Karpas-422 (cell line): ENCODE results near the gene BMP8A. TPM values are rescaled to one million over a fixed set of nuclear protein-coding genes. Genes with fewer than 3 reads are reported as not detected.
"Not testable (repeated sequence)": the region's sequence is repeated elsewhere in the genome, so short reads cannot be mapped to it uniquely, and the experiment has no call there.

Experiments
- DNase-seq: peaks from one replicate; pipeline ENCODE4 v3.0.0-alpha.2; 2015
- H2AFZ ChIP-seq: fragments of 200-600 bp; sonication (generic); 2 replicates; pipeline ENCODE4 v1.6.1; 2014; ENCODE audit warnings: antibody characterized with exemption, low read length, mixed read lengths
- H3K27ac ChIP-seq: fragments of 200-600 bp; sonication (generic); 2 replicates; pipeline ENCODE4 v1.5.1; 2014; ENCODE audit warnings: mild to moderate bottlenecking, low read length, moderate library complexity
- H3K27me3 ChIP-seq: fragments of 200-600 bp; sonication (generic); 2 replicates; pipeline ENCODE4 v1.6.1; 2014; ENCODE audit warnings: low read length, mixed read lengths
- H3K36me3 ChIP-seq: fragments of 200-600 bp; sonication (generic); 2 replicates; pipeline ENCODE4 v1.6.1; 2014; ENCODE audit warnings: low read length, mixed read lengths; ENCODE audit not compliant: insufficient read depth
- H3K4me1 ChIP-seq: fragments of 200-600 bp; sonication (generic); 2 replicates; pipeline ENCODE4 v1.6.1; 2014; ENCODE audit warnings: mild to moderate bottlenecking, low read length, mixed read lengths
- H3K4me2 ChIP-seq: fragments of 200-600 bp; sonication (generic); 2 replicates; pipeline ENCODE4 v1.6.1; 2014; ENCODE audit warnings: low read length, low read depth, mild to moderate bottlenecking; ENCODE audit not compliant: poor library complexity, severe bottlenecking
- H3K4me3 ChIP-seq: fragments of 200-600 bp; sonication (generic); 2 replicates; pipeline ENCODE4 v1.5.1; 2014; ENCODE audit warnings: mild to moderate bottlenecking, antibody characterized with exemption, low read length, mixed read lengths
- H3K79me2 ChIP-seq: fragments of 200-600 bp; sonication (generic); 2 replicates; pipeline ENCODE4 v1.6.1; 2014; ENCODE audit warnings: mild to moderate bottlenecking, low read length, mixed read lengths
- H3K9ac ChIP-seq: fragments of 200-600 bp; sonication (generic); 2 replicates; pipeline ENCODE4 v1.6.0; 2014; ENCODE audit warnings: low read length
- H3K9me2 ChIP-seq: fragments of 200-600 bp; sonication (generic), shearing (Covaris generic); replicated peaks from 2 replicates; pipeline ENCODE4 v1.6.0; 2014; ENCODE audit warnings: mild to moderate bottlenecking, low read length, moderate library complexity; ENCODE audit not compliant: insufficient read depth
- H3K9me3 ChIP-seq: fragments of 300-700, 200-600 bp; sonication (generic); 2 replicates; pipeline ENCODE4 v1.6.1; 2014; ENCODE audit warnings: low read length, mixed read lengths
- H4K20me1 ChIP-seq: fragments of 200-600 bp; sonication (generic); 2 replicates; pipeline ENCODE4 v1.6.1; 2014; ENCODE audit warnings: mild to moderate bottlenecking, antibody characterized with exemption, low read length, low read depth; ENCODE audit not compliant: insufficient read depth
- total RNA-seq: library from RNA; depleted of rRNA; stranded (reverse); fragments of >200 nt; shearing (Covaris generic); gene quantifications from 2 replicates; pipeline ENCODE4 v1.2.3, GENCODE V29; 2014; ENCODE audit warnings: low replicate concordance; rRNA removed

The BMP8A gene
- total RNA-seq = not detected in 2 replicates

- H3K4me3 ChIP-seq = no peak within 1 kb of the TSS
- no peak within 1 kb of the TSS for H3K4me2 ChIP-seq
- no peaks in the 10 kb centered on the region for H3K79me2 ChIP-seq
- no peaks in the 10 kb centered on the region for H3K9me2 ChIP-seq
- no peaks in the 10 kb centered on the region for H3K36me3 ChIP-seq
- H4K20me1 ChIP-seq = no peaks in the 10 kb centered on the region
- H3K9ac ChIP-seq = no peak within 1 kb of the TSS
- H3K4me1 ChIP-seq = no peaks in the 10 kb centered on the region
- H3K27me3 ChIP-seq = no peaks in the 10 kb centered on the region
- no peak within 1 kb of the TSS for H3K27ac ChIP-seq
- H2AFZ ChIP-seq = no peak within 1 kb of the TSS
- no peaks in the 10 kb centered on the region for H3K9me3 ChIP-seq
- no peak for DNase-seq
These were observed at the start of gene BMP8A for GRCh38 chr1:39491146-39491921. Gene BMP8A (plus strand): TSS chr1:39491636. CDS start chr1:39491992, 356 bp downstream.

GRCh38 chr1:39441797-39442196, 49.6 kb upstream of the BMP8A start:
- no peak overlapping the region for H3K27ac ChIP-seq
- no peaks in the 10 kb centered on the region for H3K36me3 ChIP-seq
- H3K9me3 ChIP-seq = no peaks in the 10 kb centered on the region
- no peaks in the 10 kb centered on the region for H3K27me3 ChIP-seq
- no peaks in the 10 kb centered on the region for H3K79me2 ChIP-seq
- no peak overlapping the region for H3K9ac ChIP-seq
- H3K4me2 ChIP-seq = no peak overlapping the region
- no peaks in the 10 kb centered on the region for H4K20me1 ChIP-seq
- H3K9me2 ChIP-seq = no peaks in the 10 kb centered on the region
- no peak overlapping the region for H2AFZ ChIP-seq
- no peaks in the 10 kb centered on the region for H3K4me1 ChIP-seq
- DNase-seq = no peak
- H3K4me3 ChIP-seq = no peak overlapping the region

- Histone ChIP-seq H3K4me2 (no peak overlapping the region), H3K9me2 (no peaks in the 10 kb centered on the region), H3K27ac (no peak overlapping the region), H3K9ac (no peak overlapping the region), H2AFZ (no peak overlapping the region), H3K4me3 (no peak overlapping the region), H3K4me1 (no peaks in the 10 kb centered on the region), H3K36me3 (no peaks in the 10 kb centered on the region), H3K27me3 (no peaks in the 10 kb centered on the region), H3K9me3 (no peaks in the 10 kb centered on the region), H3K79me2 (no peaks in the 10 kb centered on the region), H4K20me1 (no peaks in the 10 kb centered on the region)
- DNase-seq = no peak
These were observed 45.9 kb upstream of the BMP8A start for GRCh38 chr1:39445573-39445972.

GRCh38 chr1:39446986-39447567, 44.4 kb upstream of the BMP8A start:
- Histone ChIP-seq H3K4me2 (no peak overlapping the region), H3K79me2 (no peaks in the 10 kb centered on the region), H3K9me3 (no peaks in the 10 kb centered on the region), H3K27ac (no peak overlapping the region), H2AFZ (no peak overlapping the region), H3K36me3 (no peaks in the 10 kb centered on the region), H3K27me3 (no peaks in the 10 kb centered on the region), H3K9ac (no peak overlapping the region), H3K4me1 (no peaks in the 10 kb centered on the region), H3K4me3 (no peak overlapping the region), H4K20me1 (no peaks in the 10 kb centered on the region), H3K9me2 (no peaks in the 10 kb centered on the region)
- DNase-seq = no peak

GRCh38 chr1:39450041-39450440, 41.4 kb upstream of the BMP8A start:
- not testable (repeated sequence) for H4K20me1 ChIP-seq, H3K4me1 ChIP-seq, H3K4me2 ChIP-seq, H3K4me3 ChIP-seq, H3K9me2 ChIP-seq, H3K27me3 ChIP-seq, H3K79me2 ChIP-seq, H3K9ac ChIP-seq, DNase-seq, H3K36me3 ChIP-seq, H3K27ac ChIP-seq, H2AFZ ChIP-seq, H3K9me3 ChIP-seq

GRCh38 chr1:39450956-39451606, 40.4 kb upstream of the BMP8A start:
- Histone ChIP-seq H3K4me3 (no peak overlapping the region), H3K9me2 (no peaks in the 10 kb centered on the region), H2AFZ (no peak overlapping the region), H3K9me3 (no peaks in the 10 kb centered on the region), H3K4me2 (no peak overlapping the region), H4K20me1 (no peaks in the 10 kb centered on the region), H3K36me3 (no peaks in the 10 kb centered on the region), H3K9ac (no peak overlapping the region), H3K27me3 (no peaks in the 10 kb centered on the region), H3K79me2 (no peaks in the 10 kb centered on the region), H3K4me1 (no peaks in the 10 kb centered on the region), H3K27ac (no peak overlapping the region)
- no peak for DNase-seq

GRCh38 chr1:39452081-39452480, 39.4 kb upstream of the BMP8A start:
- H2AFZ ChIP-seq = no peak overlapping the region
- no peak overlapping the region for H3K9ac ChIP-seq
- no peaks in the 10 kb centered on the region for H3K4me1 ChIP-seq
- H4K20me1 ChIP-seq = no peaks in the 10 kb centered on the region
- no peaks in the 10 kb centered on the region for H3K79me2 ChIP-seq
- H3K36me3 ChIP-seq = no peaks in the 10 kb centered on the region
- no peaks in the 10 kb centered on the region for H3K9me2 ChIP-seq
- H3K27me3 ChIP-seq = no peaks in the 10 kb centered on the region
- H3K4me3 ChIP-seq = no peak overlapping the region
- no peak overlapping the region for H3K27ac ChIP-seq
- no peak overlapping the region for H3K4me2 ChIP-seq
- H3K9me3 ChIP-seq = no peaks in the 10 kb centered on the region
- no peak for DNase-seq

- Histone ChIP-seq H3K9me2 (no peaks in the 10 kb centered on the region), H3K27ac (no peak overlapping the region), H3K36me3 (no peaks in the 10 kb centered on the region), H3K4me2 (no peak overlapping the region), H4K20me1 (no peaks in the 10 kb centered on the region), H3K9ac (no peak overlapping the region), H3K9me3 (no peaks in the 10 kb centered on the region), H3K79me2 (no peaks in the 10 kb centered on the region), H3K27me3 (no peaks in the 10 kb centered on the region), H3K4me3 (no peak overlapping the region), H3K4me1 (no peaks in the 10 kb centered on the region), H2AFZ (no peak overlapping the region)
- no peak for DNase-seq
These were observed 38.9 kb upstream of the BMP8A start for GRCh38 chr1:39452540-39452939.
